Liver (tissue), 9 donors: ENCODE data around the gene PNMA8A. TPM values are rescaled to one million over a fixed set of nuclear protein-coding genes. Genes with fewer than 3 reads are reported as not detected.

Experiments used
- DNase-seq: peaks from one replicate; pipeline ENCODE4 v3.0.0-alpha.2; 2017; ENCODE audit warnings: low spot score
- H3K27ac ChIP-seq, 2 donors: one replicate each; pipeline ENCODE4 v1.7.0; 2013; ENCODE audit warnings: inconsistent platforms in 2 of 2, low read length in 2 of 2, control low read depth in 1 of 2, low read depth in 1 of 2, mild to moderate bottlenecking in 1 of 2
- H3K27me3 ChIP-seq, 4 donors: one replicate each; pipeline versions ENCODE4 v1.6.1 to v1.7.0; 2013; ENCODE audit warnings: low read length in 3 of 4, inconsistent platforms in 1 of 4, mild to moderate bottlenecking in 1 of 4, moderate library complexity in 1 of 4; ENCODE audit not compliant: control insufficient read depth in 4 of 4, insufficient read depth in 4 of 4
- H3K36me3 ChIP-seq, 4 donors: one replicate each; pipeline versions ENCODE4 v1.6.1 to v1.7.0; 2013; ENCODE audit warnings: low read length in 3 of 4, mild to moderate bottlenecking in 3 of 4, low read depth in 1 of 4, moderate library complexity in 1 of 4; ENCODE audit not compliant: control insufficient read depth in 4 of 4, insufficient read depth in 3 of 4
- H3K4me1 ChIP-seq, 4 donors: one replicate each; pipeline versions ENCODE4 v1.6.1 to v1.7.0; 2013; ENCODE audit warnings: low read length in 3 of 4, mild to moderate bottlenecking in 3 of 4, moderate library complexity in 1 of 4; ENCODE audit not compliant: control insufficient read depth in 4 of 4, insufficient read depth in 4 of 4
- H3K4me3 ChIP-seq, 3 donors: one replicate each; pipeline versions ENCODE4 v1.6.1 to v1.7.0; 2013; ENCODE audit warnings: low read length in 3 of 3, control low read depth in 1 of 3, low read depth in 1 of 3, mild to moderate bottlenecking in 1 of 3
- H3K9ac ChIP-seq, 2 donors: one replicate each; pipeline ENCODE4 v1.7.0; 2013; ENCODE audit warnings: low read length in 2 of 2, mild to moderate bottlenecking in 2 of 2, moderate library complexity in 2 of 2, control low read depth in 1 of 2, low read depth in 1 of 2
- H3K9me3 ChIP-seq, 4 donors: one replicate each; pipeline versions ENCODE4 v1.6.1 to v1.7.0; 2013; ENCODE audit warnings: low read length in 3 of 4; ENCODE audit not compliant: control insufficient read depth in 4 of 4
- EGR1 ChIP-seq, 2 donors: IDR thresholded peaks; 2 replicates each; pipeline ENCODE4 v1.6.1; 2016 to 2018; ENCODE audit warnings: antibody characterized with exemption in 2 of 2, low read depth in 2 of 2
- FOXA1 ChIP-seq: IDR thresholded peaks from 2 replicates; pipeline ENCODE4 v1.6.1; 2016; ENCODE audit warnings: antibody characterized with exemption
- FOXA2 ChIP-seq: IDR thresholded peaks from 2 replicates; pipeline ENCODE4 v1.6.1; 2016; ENCODE audit warnings: antibody characterized with exemption
- GABPA ChIP-seq, 2 donors: IDR thresholded peaks in 1 of 2; conservative IDR thresholded peaks in 1 of 2; 2 replicates each; pipeline ENCODE4 v1.6.1; 2016; ENCODE audit warnings: antibody characterized with exemption in 2 of 2, mild to moderate bottlenecking in 1 of 2, moderate library complexity in 1 of 2
- HNF4A ChIP-seq, 2 donors: conservative IDR thresholded peaks; 2 replicates each; pipeline ENCODE4 v1.6.1; 2016; ENCODE audit warnings: antibody characterized with exemption in 2 of 2, mild to moderate bottlenecking in 2 of 2
- HNF4G ChIP-seq: IDR thresholded peaks from 2 replicates; pipeline ENCODE4 v1.6.1; 2016; ENCODE audit warnings: antibody characterized with exemption
- JUND ChIP-seq, 2 donors: IDR thresholded peaks; 2 replicates each; pipeline ENCODE4 v1.6.1; 2016; ENCODE audit warnings: antibody characterized with exemption in 2 of 2
- NR2F2 ChIP-seq: IDR thresholded peaks from 2 replicates; pipeline ENCODE4 v1.6.1; 2016; ENCODE audit warnings: antibody characterized with exemption
- RXRA ChIP-seq, 2 donors: IDR thresholded peaks; 2 replicates each; pipeline ENCODE4 v1.6.1; 2017 to 2018; ENCODE audit warnings: antibody characterized with exemption in 2 of 2, mild to moderate bottlenecking in 1 of 2
- SP1 ChIP-seq: IDR thresholded peaks from 2 replicates; pipeline ENCODE4 v1.6.1; 2018; ENCODE audit warnings: antibody characterized with exemption, mild to moderate bottlenecking
- TAF1 ChIP-seq: conservative IDR thresholded peaks from 2 replicates; pipeline ENCODE4 v1.6.1; 2016; ENCODE audit warnings: antibody characterized with exemption, mild to moderate bottlenecking
- WGBS: extraction: QIAGEN DNeasy Blood & Tissue Kit; methylation state at CpG from one replicate; pipeline ENCODE4 v1.1.7; 2013; 5-methylcytosine and 5-hydroxymethylcytosine counted together
- polyA plus RNA-seq, 2 donors: library from polyadenylated mRNA; stranded (reverse) in 1 of 2; unstranded in 1 of 2; fragments of 200-250 nt in 1 of 2; fragments of >200 nt in 1 of 2; fragmentation: Nextera tagmentation in 1 of 2; extraction: Ambion mirVana in 1 of 2; gene quantifications; one replicate each; pipeline versions ENCODE4 v1.2.1 to v1.2.3, GENCODE V29; 2013 to 2015
- total RNA-seq, 2 donors: library from RNA; depleted of rRNA; stranded (reverse); fragments of >200 nt; gene quantifications; one replicate each; pipeline ENCODE4 v1.2.3, GENCODE V29; 2014
- TF ChIP-seq, protein P1 (sequence below): IDR thresholded peaks from 2 replicates; pipeline ENCODE4 v1.6.1; 2016; ENCODE audit warnings: antibody characterized with exemption
- TF ChIP-seq, protein P2 (sequence below): fragments of 150-350 bp; IDR thresholded peaks from 2 replicates; pipeline ENCODE4 v1.5.1; 2017; ENCODE audit warnings: improper control_type of control experiment, low read depth, low read length; ENCODE audit not compliant: missing input control
- TF ChIP-seq, protein P3 (sequence below): IDR thresholded peaks from 2 replicates; pipeline ENCODE4 v1.6.1; 2016; ENCODE audit warnings: antibody characterized with exemption, mild to moderate bottlenecking
- TF ChIP-seq, protein P4 (sequence below): IDR thresholded peaks from 2 replicates; pipeline ENCODE4 v1.6.1; 2016; ENCODE audit warnings: antibody characterized with exemption
- TF ChIP-seq, protein P5 (sequence below): IDR thresholded peaks from 2 replicates; pipeline ENCODE4 v1.6.1; 2016; ENCODE audit warnings: antibody characterized with exemption
- donor health status: healthy.
- donor health status: healthy.
- donor health status: healthy.
- donor health status: healthy.
- donor health status: healthy.

PNMA8A gene
- total and polyA plus RNA-seq, 4 donors: 0.17 to 0.93 (median 0.22) TPM; not detected in 1

DNA sequence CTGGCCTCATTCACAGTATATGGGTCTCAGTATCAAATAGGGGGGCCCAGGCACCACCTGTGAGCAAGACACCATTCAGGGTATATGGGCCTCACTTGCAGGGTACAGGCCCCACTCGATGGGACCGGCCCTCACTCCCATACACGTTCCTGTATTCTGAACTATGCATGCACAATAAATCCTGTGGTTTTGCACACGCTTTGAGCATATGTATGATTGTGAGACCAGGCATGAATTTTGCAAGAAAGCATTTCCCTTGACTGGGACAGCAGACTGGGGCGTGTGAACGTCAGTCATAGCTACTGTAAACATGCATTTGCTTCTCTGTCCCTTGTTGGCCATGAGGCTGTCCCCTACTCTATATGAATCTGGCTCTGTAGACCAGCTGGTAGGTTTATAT is 24.9 kb upstream of the PNMA8A start:
- no peaks in the 10 kb centered on the region for H3K36me3 ChIP-seq
- DNase-seq: no peak
- H3K4me1 ChIP-seq: peaks cover 0 to 9% (median 0%) of the 10 kb centered on the region in 4 donors
- H3K4me3 ChIP-seq: no peak overlapping the region
- H3K9ac ChIP-seq: no peak overlapping the region
- no peaks in the 10 kb centered on the region for H3K9me3 ChIP-seq
- WGBS: 85% methylated on average over 6 of the region's 6 CpGs
- H3K27me3 ChIP-seq: peaks cover 0 to 5% (median 2%) of the 10 kb centered on the region in 4 donors
- no peak overlapping the region for H3K27ac ChIP-seq
- TF ChIP-seq EGR1 (IDR thresholded peaks at IDR 0.05; ENCODE audit: low read depth in 2 of 2) (no peak), RXRA (IDR thresholded peaks at IDR 0.05) (no peak), FOXA2 (no peak), HNF4G (no peak), SP1 (no peak), TAF1 (no peak), GABPA (IDR thresholded peaks at IDR 0.05 in 1 of 2, conservative IDR thresholded peaks at IDR 0.05 in 1 of 2) (no peak), FOXA1 (no peak), JUND (IDR thresholded peaks at IDR 0.05) (no peak), NR2F2 (no peak)
- TF ChIP-seq, protein P1, sequence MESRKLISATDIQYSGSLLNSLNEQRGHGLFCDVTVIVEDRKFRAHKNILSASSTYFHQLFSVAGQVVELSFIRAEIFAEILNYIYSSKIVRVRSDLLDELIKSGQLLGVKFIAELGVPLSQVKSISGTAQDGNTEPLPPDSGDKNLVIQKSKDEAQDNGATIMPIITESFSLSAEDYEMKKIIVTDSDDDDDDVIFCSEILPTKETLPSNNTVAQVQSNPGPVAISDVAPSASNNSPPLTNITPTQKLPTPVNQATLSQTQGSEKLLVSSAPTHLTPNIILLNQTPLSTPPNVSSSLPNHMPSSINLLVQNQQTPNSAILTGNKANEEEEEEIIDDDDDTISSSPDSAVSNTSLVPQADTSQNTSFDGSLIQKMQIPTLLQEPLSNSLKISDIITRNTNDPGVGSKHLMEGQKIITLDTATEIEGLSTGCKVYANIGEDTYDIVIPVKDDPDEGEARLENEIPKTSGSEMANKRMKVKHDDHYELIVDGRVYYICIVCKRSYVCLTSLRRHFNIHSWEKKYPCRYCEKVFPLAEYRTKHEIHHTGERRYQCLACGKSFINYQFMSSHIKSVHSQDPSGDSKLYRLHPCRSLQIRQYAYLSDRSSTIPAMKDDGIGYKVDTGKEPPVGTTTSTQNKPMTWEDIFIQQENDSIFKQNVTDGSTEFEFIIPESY: no peak
- TF ChIP-seq, protein P2, sequence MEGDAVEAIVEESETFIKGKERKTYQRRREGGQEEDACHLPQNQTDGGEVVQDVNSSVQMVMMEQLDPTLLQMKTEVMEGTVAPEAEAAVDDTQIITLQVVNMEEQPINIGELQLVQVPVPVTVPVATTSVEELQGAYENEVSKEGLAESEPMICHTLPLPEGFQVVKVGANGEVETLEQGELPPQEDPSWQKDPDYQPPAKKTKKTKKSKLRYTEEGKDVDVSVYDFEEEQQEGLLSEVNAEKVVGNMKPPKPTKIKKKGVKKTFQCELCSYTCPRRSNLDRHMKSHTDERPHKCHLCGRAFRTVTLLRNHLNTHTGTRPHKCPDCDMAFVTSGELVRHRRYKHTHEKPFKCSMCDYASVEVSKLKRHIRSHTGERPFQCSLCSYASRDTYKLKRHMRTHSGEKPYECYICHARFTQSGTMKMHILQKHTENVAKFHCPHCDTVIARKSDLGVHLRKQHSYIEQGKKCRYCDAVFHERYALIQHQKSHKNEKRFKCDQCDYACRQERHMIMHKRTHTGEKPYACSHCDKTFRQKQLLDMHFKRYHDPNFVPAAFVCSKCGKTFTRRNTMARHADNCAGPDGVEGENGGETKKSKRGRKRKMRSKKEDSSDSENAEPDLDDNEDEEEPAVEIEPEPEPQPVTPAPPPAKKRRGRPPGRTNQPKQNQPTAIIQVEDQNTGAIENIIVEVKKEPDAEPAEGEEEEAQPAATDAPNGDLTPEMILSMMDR: no peak
- TF ChIP-seq, protein P3, sequence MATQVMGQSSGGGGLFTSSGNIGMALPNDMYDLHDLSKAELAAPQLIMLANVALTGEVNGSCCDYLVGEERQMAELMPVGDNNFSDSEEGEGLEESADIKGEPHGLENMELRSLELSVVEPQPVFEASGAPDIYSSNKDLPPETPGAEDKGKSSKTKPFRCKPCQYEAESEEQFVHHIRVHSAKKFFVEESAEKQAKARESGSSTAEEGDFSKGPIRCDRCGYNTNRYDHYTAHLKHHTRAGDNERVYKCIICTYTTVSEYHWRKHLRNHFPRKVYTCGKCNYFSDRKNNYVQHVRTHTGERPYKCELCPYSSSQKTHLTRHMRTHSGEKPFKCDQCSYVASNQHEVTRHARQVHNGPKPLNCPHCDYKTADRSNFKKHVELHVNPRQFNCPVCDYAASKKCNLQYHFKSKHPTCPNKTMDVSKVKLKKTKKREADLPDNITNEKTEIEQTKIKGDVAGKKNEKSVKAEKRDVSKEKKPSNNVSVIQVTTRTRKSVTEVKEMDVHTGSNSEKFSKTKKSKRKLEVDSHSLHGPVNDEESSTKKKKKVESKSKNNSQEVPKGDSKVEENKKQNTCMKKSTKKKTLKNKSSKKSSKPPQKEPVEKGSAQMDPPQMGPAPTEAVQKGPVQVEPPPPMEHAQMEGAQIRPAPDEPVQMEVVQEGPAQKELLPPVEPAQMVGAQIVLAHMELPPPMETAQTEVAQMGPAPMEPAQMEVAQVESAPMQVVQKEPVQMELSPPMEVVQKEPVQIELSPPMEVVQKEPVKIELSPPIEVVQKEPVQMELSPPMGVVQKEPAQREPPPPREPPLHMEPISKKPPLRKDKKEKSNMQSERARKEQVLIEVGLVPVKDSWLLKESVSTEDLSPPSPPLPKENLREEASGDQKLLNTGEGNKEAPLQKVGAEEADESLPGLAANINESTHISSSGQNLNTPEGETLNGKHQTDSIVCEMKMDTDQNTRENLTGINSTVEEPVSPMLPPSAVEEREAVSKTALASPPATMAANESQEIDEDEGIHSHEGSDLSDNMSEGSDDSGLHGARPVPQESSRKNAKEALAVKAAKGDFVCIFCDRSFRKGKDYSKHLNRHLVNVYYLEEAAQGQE: no peak
- TF ChIP-seq, protein P4, sequence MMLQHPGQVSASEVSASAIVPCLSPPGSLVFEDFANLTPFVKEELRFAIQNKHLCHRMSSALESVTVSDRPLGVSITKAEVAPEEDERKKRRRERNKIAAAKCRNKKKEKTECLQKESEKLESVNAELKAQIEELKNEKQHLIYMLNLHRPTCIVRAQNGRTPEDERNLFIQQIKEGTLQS: no peak
- TF ChIP-seq, protein P5, sequence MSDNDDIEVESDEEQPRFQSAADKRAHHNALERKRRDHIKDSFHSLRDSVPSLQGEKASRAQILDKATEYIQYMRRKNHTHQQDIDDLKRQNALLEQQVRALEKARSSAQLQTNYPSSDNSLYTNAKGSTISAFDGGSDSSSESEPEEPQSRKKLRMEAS: no peak

DNA sequence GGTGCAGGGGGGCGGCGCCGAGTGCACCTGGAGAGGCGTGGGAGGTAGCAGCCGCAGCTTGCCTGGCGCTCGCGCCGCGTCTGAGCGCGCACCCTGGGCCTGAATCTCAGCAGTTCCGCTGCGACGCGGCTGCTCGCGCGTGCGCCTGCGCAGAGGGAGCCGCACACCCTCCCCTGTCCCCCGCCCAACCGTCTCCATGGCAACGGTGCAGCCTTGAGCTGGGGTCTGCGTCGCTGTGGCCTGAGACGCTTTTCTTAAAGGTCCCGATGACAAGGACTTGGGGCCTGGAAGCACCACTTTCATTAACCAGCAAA is 24.4 kb upstream of the PNMA8A start, which contains the start of gene PNMA8B:
Gene PNMA8B, minus strand, starts transcription at position 82 of the 314 bp plus-strand sequence. CDS start 402 bp downstream, outside the sequence.
- Histone ChIP-seq H3K4me1 (peaks cover 0 to 9% (median 0%) of the 10 kb centered on the region in 4 donors), H3K9me3 (no peaks in the 10 kb centered on the region), H3K27ac (no peak within 1 kb of the TSS), H3K36me3 (no peaks in the 10 kb centered on the region), H3K9ac (no peak within 1 kb of the TSS), H3K4me3 (peak within 1 kb of the TSS in 1 of 3 donors; percentile 8), H3K27me3 (peaks cover 0 to 7% (median 3%) of the 10 kb centered on the region in 4 donors)
- TF ChIP-seq TAF1 (no peak), HNF4A (conservative IDR thresholded peaks at IDR 0.05) (no peak)
- WGBS: 10% methylated on average over 29 of the region's 29 CpGs
- peak; percentile 50 for DNase-seq
